Dermis microvascular lymphatic vessel endothelial cell (primary cell): ENCODE data around the gene ASTN2. TPM values are rescaled to one million over a fixed set of nuclear protein-coding genes. Genes with fewer than 3 reads are reported as not detected.
"Not testable (repeated sequence)": the region's sequence is repeated elsewhere in the genome, so short reads cannot be mapped to it uniquely, and the experiment has no call there.

Source experiments
- DNase-seq, 2 donors: peaks; one replicate each; pipeline versions ENCODE4 v3.0.0 to v3.0.0-alpha.2; 2010; ENCODE audit warnings: low read depth in 2 of 2
- total RNA-seq: library from RNA; depleted of rRNA; stranded (reverse); fragments of >200 nt; gene quantifications from 2 replicates; pipeline ENCODE4 v1.2.1, GENCODE V29; 2014

ASTN2 gene
- total RNA-seq, 1 donor from 2014 or later = 3.0 TPM

DNA sequence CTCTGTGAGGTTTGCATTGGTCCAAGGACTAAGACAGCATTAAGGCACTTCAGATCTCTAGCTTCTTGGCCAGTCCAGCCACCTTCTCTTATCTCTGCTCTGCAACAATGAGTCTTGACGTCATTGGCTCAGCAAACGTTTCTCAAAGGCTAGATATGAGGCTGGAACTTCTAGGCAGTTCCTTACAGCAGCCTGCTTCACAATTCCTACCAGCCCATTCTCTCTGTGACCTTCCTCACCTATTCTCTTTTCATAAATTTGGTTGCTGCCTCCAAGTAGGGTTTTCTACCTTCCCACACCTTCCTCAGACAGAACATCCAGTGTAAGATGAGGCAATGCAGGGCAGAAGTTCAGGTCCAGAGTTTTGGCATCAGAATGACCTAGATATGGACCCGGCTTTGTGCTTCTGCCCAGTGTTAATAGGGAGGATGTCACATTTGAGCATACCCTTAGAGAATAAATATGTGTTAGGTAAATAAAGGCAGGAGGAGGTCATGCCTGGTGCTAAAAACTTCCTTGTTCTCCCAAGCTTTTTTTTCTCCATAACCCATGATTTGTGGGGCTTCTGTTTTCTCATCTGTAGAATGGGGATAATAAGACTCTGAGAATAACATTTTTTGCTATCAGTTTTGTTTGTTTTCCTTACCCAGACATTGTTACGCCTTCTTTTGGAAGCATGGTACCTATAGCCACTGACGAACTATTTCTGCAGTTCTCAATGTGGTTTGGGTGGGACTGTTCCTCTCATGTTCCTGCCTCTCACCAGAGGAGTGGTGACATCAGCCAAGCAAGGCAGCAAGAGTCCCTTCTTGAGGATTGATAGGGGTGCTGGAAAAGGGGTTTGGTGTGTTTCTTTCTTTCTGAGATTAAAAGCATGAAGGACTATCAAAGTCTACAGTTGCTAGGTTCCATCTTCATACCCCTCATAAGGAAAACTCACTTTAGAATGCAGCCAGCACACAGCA, 948.3 kb downstream of the ASTN2 start:
- DNase-seq = no peak

DNA sequence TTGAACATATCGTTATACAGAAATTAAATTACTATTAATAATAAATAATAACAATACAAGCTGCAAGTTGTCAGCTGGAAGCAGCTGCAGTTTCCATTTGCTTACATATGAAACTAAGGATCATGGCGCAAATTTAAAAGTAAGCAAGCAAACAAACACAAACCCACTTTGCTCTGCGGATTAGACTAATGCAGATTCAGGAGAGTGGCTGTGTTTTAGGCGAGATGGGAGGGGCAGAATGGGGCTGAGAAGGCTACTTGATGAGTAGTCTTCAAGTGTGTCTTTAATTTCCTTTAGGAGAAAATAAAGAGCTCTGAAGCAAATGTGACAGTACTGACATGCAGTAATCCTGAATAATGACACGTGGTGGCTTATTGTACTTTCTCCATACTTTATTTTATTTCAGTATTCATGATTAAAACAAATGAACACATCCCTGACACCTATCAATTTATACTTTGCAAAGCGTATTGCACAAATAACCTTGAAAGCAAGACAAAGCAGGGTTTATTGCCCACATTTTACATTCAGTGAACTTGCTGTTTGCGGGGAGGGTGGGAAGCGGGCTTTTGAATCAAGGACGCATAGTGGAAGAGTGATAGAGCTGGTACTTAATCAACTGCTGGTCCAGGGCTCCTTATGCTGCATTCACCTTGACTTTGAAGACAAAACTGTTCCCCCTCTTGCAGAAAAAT, 949.1 kb downstream of the ASTN2 start:
- no peak for DNase-seq

DNA sequence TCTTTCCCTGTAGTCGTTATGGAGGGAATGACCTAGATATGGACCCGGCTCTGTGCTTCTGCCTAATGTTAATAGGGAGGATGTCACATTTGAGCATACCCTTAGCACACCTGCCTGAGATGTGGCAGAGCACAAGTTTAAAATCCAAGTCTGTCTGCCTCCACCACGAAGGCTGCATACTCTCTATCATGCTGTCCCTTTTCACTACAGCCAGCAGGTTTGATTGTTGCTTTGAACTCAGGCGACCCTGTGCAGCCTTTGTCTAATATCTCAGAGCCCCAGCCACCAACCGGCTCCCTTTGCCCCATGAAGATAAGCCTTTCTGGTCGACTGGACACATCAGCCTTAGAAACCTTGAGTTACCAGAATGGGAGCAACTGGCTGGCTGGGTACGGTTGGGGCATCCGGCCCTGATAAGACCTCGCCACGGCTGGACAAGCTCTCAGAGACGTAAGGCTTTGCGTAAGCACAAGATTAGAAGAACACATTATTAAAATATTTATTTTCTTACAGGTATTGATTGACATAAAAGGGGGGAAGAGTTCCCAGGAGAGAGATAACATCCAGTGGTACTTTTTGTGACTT, 949.8 kb downstream of the ASTN2 start:
- no peak for DNase-seq

DNA sequence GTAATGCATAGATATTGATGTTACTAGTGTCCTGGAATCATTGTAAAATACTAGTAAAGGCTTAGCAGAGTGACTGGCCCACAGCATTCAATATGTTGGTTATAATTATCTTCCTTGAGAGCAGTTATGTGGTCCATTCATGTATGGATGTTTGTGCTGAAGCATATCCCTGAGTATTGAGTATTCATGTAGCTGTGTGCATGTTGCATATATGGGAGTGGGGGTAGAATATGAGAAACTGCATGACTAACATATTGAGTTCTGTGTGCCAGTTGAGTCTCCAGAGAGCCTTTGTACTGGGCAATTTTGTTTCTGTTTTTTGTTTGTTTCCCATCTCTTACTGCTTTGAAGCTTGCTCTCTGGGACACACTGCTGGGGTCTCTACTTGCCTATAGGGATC, 950.4 kb downstream of the ASTN2 start:
- no peak for DNase-seq

DNA sequence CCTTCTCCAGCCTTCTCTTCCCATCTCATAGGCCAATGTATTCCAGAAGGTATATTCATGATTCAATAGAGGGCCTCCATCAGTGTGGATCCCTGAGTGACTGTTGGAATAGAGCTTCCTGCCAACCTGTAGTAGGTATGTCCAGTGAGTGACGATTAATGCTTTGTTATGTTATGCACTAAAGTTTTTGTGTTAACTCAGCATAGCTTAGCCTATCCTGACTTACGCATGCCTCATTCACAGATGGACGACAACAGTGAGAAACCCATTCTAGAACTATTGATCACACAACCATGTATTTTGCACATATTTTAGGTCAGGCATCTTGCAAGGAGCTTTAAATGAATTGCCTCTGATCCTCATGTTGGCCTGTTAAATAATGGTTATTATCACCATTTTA, 953.2 kb downstream of the ASTN2 start:
- no peak for DNase-seq

DNA sequence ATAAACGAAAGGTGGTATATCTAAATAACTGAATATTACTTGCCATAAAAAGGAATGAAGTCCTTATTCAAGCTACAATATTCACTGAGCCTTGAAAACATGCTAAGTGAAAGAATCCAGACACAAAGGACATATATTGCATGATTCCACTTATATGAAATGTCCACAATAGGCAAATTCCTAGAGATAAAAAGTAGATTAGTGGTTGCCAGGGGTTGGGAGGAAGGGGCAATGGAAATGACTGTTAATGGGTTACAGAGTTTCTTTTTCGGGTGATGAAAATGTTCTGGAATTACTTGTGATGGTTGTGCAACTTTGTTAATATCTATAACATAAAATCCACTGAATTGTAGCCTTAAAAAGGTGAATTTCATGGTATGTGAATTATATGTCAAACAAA, 954.8 kb downstream of the ASTN2 start:
- DNase-seq = no peak

DNA sequence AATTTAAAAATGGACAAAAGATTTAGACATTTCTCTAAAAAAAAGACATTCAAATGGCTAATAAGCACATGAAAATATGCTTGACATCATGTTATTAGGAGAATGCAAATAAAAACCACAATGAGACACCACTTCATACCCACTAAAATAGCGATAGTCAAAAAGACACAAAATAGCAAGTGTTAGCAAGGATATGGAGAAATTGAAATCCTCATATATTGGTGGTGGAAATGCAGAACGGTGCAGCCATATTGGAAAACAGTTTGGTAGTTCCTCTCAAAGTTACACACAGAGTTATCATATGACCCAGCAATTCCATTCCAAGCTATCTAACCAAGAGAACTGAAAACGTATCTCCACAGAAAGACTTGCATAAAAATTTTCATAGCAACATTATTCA, 955.3 kb downstream of the ASTN2 start:
- no peak for DNase-seq

DNA sequence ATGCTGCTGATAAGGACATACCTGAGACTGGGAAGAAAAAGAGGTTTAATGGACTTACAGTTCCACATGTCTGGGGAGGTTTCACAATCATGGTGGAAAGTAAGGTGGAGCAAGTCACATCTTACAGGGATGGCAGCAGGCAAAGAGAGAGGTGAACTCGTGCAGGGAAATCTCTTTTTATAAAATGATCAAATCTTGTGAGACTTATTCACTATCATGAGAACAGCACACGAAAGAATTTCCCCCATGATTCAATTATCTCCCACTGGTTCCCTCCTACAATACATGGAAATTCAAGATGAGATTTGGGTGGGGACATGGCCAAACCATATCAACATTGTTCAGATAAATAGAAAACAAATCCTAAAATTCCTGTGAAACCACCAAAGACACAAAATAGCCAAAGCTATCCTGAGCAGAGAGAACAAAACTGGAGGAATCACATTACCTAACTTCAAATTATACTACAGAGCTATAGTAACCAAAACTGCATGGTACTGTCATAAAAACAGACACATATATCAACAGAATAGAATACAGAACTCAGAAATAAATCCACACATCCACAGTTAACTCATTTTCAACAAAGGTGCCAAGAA, 958.3 kb downstream of the ASTN2 start:
- DNase-seq = no peak

DNA sequence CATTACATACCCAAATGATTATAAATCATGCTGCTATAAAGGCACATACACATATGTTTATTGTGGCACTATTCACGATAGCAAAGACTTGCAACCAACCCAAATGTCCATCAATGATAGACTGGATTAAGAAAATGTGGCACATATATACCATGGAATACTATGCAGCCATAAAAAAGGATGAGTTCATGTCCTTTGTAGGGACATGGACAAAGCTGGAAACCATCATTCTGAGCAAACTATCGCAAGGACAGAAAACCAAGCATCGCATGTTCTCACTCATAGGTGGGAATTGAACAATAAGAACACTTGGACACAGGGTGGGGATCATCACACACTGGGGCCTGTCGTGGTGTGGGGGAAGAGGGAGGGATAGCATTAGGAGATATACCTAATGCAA, 960.3 kb downstream of the ASTN2 start:
- not testable (repeated sequence) for DNase-seq

DNA sequence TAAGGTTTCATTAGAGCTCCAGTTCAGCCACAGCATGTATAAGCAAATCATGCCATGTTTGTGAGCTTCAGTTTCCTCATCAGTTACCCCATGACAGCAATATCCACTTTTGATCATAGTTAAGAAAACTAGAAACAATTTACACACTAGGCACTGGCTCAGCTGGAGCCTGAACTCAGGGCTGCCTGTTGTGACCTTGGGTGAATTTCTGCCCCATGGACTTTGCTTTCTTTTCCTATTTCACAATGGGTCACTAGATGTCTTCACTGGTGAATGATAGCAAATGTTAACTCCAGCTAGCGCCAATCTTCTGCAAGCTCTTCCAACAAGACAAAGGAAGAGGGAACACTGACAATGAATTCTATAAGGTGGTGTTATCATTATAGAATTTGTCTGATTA, 961.1 kb downstream of the ASTN2 start:
- no peak for DNase-seq

DNA sequence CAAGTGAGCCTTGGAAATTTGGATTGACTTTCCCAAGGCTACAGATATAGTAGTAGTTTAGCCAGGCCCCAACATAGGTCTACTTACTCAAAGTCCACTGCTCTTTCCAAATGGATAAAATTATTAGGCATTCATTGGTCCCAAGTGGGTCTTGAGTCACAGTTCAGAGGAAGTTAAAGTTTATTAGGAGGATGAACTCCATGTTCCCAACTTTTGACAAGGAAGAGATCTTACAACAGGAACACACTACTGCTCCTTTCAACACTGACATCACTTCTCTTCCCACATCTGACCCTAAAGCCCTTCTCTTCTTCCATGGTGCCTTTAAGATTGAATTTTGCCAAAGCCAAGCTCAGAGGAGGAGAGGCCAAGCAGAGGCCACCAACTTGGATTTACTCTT, 962.2 kb downstream of the ASTN2 start:
- DNase-seq = no peak

DNA sequence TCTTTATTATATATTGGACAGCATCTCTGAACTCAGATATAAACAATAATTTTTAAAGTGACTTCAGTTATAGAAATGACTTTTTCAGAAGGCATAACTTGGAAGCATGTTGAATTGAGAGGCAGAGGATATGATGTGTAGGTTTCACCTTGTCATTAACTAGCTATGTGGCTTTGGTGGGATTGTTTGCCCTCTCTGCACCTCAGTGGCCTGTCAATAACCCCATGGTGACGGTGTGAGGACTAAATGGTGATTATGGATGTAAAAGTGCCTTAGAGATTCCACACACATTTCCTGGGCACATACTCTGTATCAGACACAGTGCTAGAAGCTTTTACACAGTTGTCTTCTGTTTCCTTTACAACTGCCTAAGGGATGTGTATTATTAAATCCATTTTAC, 962.6 kb downstream of the ASTN2 start:
- DNase-seq = no peak

DNA sequence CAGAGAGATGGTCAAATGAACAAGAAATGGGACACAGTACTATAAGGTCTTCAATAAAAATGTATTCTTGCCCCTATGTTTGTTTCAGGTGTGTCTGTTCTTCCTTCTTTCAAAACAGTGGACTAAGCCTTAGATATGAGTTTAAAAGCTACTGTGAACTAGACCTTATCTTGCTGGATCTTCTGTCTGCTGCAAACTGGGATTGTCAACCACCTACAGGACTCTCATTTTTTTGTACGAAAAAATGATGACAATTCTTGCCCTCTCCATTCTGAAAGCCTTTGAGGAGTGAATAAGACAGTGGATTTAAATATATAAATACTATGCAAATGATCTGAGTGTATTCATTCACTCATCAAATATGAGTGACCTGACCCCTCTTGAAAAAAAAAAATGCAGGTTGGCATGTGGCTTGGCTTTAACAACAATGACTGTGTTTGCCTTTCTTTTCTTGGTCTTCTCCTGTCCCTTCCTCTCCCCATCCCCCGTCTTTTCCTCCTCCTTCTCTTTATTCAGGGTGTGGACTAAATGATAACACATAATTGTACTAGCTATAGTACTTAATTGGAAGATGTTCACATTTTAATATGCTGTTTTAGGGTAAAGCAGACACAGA, 963.2 kb downstream of the ASTN2 start:
- no peak for DNase-seq

DNA sequence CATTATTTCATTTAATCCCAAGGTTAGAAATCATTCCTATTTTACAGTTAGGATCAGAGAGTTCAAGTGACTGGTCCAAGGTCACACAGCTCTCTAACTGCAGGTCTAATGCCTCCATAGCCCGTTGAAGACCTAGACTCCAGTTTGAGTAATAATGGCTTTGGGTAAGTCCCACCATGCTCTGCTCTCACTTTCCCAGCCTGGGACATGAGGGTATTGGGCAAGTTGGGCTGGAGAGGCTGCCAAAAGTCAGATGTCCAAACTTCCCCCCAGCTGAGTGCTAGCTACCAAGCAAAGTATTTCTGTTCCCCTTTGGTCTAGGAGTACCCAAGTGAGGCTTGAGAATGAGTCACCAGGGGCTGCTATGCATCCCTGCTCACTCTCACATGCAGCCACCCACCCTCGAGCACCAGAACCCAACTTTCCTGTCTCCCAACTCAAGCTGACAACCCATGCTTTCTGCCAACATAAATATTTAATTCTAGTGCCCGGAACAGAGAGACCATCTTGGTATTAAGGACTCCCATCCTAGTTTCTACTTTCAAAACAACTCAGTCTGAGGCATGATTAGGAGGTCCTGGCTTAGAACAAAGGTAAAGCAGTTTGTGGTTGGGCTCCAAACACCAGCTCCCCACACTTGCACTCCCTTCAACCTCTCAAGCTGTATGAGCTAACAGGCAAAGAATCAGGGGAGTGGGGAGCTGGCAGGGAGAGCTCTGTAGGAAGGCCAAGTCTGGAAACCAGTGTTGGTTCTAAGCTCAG, 964.3 kb downstream of the ASTN2 start:
- DNase-seq = no peak

DNA sequence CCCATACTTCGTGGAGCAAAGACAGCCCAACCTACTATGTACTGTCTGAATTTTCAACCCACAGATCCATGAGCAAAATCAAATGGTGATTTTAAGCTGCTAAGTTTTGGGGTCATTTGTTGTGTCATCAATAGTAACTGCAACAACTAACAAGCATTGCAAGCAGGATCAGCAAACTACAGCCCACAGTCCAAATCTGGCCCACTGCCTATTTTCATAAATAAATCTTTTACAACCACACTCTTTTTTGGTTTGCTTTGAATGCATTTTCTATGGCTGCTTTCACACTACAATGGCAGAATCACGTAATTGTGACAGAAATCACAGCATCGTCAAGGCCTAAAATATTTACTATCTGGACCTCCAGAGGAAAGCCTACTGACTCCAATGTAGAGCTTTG, 964.9 kb downstream of the ASTN2 start:
- DNase-seq = no peak

DNA sequence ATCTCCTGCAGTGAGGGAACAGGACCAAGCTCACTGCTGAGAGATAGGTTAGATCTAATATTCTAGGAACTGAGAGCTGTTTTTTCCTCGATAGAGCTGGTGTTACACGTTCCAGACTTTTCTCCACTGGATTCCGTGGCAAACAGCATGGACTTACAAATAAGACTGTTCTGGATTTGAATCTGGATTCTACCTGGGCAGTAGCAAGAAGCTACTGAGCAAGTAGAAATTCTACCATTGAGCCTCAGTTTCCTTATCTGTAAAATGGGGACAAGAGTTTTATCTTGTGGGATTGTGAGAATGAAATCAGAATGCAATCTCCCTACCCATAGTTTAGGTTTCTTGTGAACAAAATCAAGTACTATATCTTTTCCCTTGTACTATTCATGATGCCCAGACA, 966.4 kb downstream of the ASTN2 start:
- DNase-seq = no peak

DNA sequence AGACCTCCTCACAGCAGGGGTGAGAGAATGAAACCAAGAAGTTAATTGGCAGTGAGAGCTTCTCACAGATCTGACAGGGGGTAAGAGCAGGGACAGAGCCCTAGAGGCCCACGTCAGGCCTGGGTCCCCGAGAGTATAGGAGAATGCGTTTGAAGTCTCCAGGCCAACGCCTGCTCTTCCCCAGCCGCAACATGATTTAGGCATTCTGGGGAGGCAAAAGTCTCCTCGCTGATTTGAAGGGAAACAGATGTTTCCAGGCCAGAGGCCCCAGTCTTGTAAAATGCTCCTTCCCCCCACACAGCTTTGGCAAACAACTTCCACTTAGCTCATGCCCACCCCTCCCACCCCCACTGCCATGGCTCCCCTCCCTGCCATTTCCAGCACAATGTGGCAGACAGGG, 966.9 kb downstream of the ASTN2 start:
- DNase-seq = no peak

DNA sequence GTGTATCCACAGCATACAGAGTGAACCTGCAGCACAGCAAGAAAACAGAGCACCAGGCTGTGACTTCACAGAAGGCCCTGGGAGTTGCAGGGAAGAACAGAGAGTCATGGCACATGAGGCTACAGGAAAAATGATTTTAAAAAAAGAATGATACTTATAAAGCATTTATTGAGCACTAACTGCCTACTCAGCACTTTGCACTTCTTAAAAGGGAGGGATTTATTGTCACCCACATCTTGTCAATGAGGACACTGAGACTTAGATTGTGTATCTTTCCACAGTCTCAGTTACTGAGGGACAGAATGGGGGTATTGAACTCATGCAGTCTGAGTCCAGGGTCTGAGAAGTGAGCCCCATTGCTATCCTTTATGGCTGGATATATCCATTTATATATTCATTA, 972.3 kb downstream of the ASTN2 start:
- no peak for DNase-seq

DNA sequence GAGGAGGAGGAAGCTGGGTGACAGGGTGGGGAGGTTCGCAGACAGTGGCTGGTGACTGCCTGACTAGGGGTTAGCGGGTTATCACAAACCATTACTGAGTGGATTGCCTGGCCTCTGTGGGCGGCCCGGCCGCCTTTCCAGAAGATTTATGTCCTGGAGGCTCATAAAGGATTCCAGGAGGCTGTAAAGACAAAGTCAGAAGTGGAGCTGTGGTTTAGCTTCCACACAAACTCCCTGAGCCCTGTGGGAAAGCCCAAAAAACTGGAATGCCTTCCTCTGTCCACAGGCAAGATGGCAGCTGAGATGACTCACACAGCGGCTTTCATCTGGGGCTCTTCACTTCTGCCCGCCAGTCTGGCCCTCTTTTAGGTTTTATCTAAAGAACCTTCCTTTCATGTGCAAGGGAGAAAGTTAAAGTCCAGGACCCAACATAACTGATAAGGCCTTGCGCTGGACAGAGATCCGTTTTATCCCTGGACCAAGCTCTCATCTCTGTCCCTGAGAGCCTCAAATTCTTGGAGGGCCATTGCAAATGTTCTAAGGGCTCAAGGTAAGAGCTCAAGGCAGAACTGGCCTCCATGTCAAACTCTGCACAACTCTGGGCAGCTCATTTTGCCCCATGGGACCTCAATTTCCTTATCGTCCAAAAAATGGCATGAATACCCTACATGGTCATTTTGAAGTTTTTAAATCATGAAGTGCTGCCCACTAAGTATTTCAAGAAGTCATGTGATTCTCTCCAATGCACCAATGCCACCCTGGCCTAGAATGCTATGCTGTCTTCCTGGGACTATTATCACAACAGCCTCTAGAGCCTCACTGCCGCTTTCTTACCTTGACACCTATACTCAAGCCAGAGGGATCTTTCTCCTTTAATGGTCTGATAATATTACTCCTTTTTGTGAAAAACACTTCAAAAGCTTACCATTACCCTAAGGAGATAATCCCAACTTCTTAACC, 977.2 kb downstream of the ASTN2 start:
- DNase-seq = no peak

DNA sequence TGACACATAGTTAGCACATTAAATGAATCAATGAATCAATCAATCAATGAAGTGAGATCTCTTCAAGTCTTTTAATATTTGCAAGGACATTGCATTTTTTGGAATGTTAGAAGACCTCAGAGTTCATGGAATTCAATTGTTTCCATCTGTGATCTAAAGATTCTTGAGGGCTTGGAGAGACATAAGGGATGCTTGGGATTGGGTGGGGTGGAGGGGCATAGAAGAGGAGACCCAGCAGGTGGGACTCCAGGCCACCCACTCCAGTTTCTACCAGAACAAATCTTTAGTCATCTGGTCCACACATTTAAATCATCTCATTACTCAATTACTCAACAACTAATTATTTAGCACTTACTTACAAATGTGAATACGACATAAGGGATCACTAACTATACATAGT, 978.7 kb downstream of the ASTN2 start:
- no peak for DNase-seq
